ENCODE data around the gene GPAT3. TPM values are rescaled to one million over a fixed set of nuclear protein-coding genes. Genes with fewer than 3 reads are reported as not detected.
A peak's percentile ranks its signal among the peaks of the same experiment; 100 is the strongest.

Gene GPAT3
- total RNA-seq, 3 donors from 2014 or later, result 16.7 to 43.3 (median 26.4) TPM

DNA sequence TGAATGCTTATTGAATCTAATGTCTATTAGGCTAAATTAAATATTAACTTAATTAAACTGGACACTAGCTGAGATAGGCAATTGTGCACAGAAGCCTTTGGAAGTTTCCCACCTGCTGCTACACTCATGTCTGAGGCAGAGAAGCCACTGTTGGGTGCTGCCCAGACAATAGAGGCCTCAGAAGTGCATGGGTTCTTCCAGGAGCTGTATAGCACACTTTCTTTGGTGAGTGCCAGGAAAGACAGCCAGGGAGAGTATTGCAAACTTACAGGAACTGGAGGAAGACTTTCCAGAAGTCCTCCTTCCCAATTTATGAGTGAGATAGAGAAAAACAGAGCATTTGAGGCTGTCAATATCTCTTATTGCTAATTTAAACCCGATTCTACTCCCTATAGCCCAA, 89.9 kb downstream of the GPAT3 start:
- DNase-seq, result no peak
- H3K4me1 ChIP-seq (ENCODE audit: low read depth), result peaks cover 16% of the 10 kb centered on the region
- TF ChIP-seq, protein P1, sequence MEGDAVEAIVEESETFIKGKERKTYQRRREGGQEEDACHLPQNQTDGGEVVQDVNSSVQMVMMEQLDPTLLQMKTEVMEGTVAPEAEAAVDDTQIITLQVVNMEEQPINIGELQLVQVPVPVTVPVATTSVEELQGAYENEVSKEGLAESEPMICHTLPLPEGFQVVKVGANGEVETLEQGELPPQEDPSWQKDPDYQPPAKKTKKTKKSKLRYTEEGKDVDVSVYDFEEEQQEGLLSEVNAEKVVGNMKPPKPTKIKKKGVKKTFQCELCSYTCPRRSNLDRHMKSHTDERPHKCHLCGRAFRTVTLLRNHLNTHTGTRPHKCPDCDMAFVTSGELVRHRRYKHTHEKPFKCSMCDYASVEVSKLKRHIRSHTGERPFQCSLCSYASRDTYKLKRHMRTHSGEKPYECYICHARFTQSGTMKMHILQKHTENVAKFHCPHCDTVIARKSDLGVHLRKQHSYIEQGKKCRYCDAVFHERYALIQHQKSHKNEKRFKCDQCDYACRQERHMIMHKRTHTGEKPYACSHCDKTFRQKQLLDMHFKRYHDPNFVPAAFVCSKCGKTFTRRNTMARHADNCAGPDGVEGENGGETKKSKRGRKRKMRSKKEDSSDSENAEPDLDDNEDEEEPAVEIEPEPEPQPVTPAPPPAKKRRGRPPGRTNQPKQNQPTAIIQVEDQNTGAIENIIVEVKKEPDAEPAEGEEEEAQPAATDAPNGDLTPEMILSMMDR (IDR thresholded peaks at IDR 0.05), result no peak
- intact Hi-C loops (cut with DNase I, micrococcal nuclease), result no loop called here
- H3K9me3 ChIP-seq, result peaks cover 10% of the 10 kb centered on the region
- ATAC-seq, result no peak
- H3K36me3 ChIP-seq (ENCODE audit: low read depth), result no peaks in the 10 kb centered on the region
- H3K4me3 ChIP-seq, result no peak overlapping the region

DNA sequence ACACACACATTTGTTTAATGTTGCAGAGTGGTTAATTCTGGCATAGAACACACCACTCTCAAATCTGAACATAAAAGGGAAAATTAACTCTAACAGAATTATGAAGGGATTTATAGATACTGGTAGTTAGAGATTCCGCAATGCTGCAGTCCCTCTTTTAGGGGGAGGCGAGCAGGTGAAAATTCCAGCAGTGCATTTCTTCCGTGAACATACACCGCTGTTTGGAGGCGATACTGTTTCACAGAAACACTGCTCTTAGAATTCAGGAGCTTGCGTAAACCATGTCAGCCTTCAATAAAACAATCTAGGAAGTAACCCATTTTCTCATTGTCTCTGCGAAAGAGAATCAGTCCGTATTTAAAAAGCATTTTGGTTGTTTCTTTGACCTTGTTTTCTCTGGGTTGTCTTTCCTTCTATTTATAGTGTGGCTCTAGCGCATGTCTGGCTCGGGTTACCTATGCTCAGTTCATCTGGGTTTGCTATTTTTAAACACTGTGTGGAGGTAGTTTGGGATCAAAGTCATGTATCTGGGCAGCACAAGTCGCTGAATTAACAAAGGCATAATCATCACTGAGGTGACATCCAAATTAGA, 90.4 kb downstream of the GPAT3 start:
- intact Hi-C loops (cut with DNase I, micrococcal nuclease), result no loop called here
- Histone ChIP-seq H3K9me3 (peaks cover 10% of the 10 kb centered on the region), H3K36me3 (ENCODE audit: low read depth) (no peaks in the 10 kb centered on the region), H3K4me3 (no peak overlapping the region), H3K4me1 (ENCODE audit: low read depth) (peaks cover 22% of the 10 kb centered on the region)
- TF ChIP-seq, protein P1 (IDR thresholded peaks at IDR 0.05), result no peak
- DNase-seq, result no peak
- no peak for ATAC-seq

DNA sequence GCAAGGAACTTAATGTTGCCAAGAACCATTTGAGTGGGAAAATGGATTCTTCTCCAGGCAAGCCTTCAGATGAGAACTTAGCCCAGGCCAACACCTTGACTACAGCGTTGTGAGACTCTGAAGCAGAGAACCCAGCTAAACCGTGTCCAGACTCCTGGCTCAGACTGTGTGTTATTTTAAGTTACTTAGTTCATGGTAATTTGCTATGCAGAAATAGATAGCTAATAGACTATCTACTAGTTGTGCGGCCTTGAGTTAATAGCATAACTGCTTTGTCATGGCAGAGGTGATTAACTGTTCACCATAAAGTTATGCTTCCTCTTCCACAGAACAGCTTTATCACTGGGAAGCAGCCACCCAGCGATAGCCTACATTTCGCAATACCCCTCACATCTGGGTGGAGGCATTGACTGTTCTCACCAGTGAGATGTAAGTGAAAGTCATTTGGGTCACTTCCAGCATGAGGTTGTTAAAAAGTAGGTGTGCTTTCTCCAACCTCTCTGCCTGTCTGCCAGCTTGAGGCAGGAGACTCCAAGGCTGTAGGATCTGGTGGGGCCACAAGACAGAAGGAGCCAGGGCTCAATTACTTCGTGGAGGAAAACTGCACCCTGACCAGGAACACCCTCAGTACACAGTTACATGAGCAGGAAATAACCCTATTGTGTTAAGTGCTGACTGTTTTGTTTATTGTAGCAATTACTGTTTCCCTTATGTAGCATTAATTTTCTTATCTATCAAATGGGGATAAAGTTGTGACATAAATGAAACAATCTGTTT, 94.2 kb downstream of the GPAT3 start:
- peak; percentile 96 for ATAC-seq
- intact Hi-C loops (cut with DNase I, micrococcal nuclease), result loop anchor here in 1 of 2 donors (10.0 kb wide), 1 partner anchor 125 kb away; no protein-coding TSS in a partner anchor

DNA sequence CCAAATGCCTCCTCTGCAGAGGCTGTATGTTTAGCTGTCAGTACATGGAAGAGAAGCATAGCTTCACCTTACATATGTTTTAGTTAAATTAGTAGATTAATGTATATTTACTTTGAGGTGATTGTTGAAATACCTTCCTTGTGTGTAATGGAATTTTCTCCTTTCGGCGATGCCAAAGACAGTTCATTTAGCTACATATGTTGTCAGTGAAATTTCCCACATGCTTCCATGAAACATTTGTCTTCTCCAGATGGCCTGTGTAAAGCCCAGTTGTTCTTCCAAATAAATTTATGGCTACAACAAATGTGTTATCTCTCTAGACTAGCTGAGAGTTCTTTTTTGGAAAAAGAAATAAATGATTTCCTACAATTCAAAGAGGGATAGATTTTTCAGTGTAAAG, 95.2 kb downstream of the GPAT3 start:
- Histone ChIP-seq H3K4me1 (ENCODE audit: low read depth) (peaks cover 20% of the 10 kb centered on the region), H3K36me3 (ENCODE audit: low read depth) (no peaks in the 10 kb centered on the region), H3K4me3 (no peak overlapping the region), H3K9me3 (no peaks in the 10 kb centered on the region)
- intact Hi-C loops (cut with DNase I, micrococcal nuclease), result loop anchor here in 1 of 2 donors (10.0 kb wide), 1 partner anchor 126 kb away; no protein-coding TSS in a partner anchor
- TF ChIP-seq, protein P1 (IDR thresholded peaks at IDR 0.05), result no peak
- no peak for DNase-seq
- no peak for ATAC-seq

More for the DNA sequence above, 94.2 kb downstream of the GPAT3 start:
- TF ChIP-seq, protein P1 (IDR thresholded peaks at IDR 0.05), result no peak
- Histone ChIP-seq H3K4me3 (no peak overlapping the region), H3K4me1 (ENCODE audit: low read depth) (peaks cover 25% of the 10 kb centered on the region), H3K9me3 (no peaks in the 10 kb centered on the region), H3K36me3 (ENCODE audit: low read depth) (no peaks in the 10 kb centered on the region)
- DNase-seq, result peak; percentile 60 to 89 (median 65)

DNA sequence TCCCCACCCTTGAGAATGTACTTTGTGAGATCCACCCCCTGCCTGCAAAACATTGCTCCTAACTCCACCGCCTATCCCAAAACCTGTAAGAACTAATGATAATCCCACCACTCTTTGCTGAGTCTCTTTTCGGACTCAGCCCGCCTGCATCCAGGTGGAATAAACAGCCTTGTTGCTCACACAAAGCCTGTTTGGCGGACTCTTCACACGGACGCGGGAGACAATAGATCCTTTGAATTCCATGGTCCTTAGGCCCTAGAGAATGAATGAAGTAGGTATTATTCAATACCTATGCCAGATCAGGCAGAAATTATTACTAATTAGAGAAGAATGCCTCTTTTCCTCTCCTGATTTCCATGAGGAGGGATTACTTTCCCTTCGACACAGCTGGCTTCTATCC, 101.0 kb downstream of the GPAT3 start:
- no peak for ATAC-seq
- H3K4me1 ChIP-seq (ENCODE audit: low read depth), result no peaks in the 10 kb centered on the region
- intact Hi-C loops (cut with DNase I, micrococcal nuclease), result loop anchor here in 1 of 2 donors (10.0 kb wide), 1 partner anchor 132 kb away; no protein-coding TSS in a partner anchor

More for the DNA sequence above, 101.0 kb downstream of the GPAT3 start:
- no peaks in the 10 kb centered on the region for H3K36me3 ChIP-seq (ENCODE audit: low read depth)
- TF ChIP-seq, protein P1 (IDR thresholded peaks at IDR 0.05), result no peak
- no peaks in the 10 kb centered on the region for H3K9me3 ChIP-seq
- no peak overlapping the region for H3K4me3 ChIP-seq
- DNase-seq, result no peak
